ENCODE measurements around the gene ADPGK.

DNA sequence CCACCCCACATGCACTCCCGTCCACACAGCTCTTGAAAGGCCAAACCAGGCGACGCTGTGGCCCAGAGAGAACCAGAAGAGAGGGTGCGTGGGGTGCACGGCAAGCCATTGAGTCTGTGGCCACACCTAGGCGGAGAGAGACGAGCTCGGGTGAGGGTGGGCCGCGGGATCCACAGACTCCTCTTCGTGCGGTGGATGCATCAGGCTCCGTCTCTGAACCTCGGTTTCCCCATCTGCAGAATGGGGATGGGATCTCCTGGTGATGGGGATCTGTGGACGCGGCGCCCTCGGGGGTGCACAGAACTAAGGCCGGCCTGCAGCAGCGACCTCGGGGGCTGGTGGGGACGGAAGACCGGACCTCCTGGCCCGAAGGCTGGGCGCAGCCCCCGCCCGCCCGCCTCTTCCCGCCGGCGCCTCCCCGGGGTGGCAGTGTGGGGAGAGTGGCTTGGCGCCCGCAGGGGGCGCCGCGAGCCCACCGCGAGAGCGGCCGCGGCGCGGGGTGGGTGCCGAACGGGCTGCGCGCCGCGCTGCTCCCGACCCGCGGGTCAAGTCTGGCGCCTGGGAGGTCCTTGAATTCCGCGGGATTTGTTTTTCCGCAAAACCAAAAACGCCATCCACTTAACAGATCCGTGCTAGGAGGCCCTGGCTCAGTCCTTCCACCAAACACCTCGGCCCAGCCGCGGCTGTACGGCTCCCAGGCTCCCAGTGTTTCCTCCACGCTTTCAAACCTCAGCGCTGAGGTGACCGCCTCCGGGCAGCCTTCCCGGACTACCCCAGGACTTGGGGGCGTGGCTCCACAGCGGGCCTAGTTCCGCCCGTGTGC is 13.2 kb upstream of the ADPGK start:
- TF ChIP-seq, protein P1, sequence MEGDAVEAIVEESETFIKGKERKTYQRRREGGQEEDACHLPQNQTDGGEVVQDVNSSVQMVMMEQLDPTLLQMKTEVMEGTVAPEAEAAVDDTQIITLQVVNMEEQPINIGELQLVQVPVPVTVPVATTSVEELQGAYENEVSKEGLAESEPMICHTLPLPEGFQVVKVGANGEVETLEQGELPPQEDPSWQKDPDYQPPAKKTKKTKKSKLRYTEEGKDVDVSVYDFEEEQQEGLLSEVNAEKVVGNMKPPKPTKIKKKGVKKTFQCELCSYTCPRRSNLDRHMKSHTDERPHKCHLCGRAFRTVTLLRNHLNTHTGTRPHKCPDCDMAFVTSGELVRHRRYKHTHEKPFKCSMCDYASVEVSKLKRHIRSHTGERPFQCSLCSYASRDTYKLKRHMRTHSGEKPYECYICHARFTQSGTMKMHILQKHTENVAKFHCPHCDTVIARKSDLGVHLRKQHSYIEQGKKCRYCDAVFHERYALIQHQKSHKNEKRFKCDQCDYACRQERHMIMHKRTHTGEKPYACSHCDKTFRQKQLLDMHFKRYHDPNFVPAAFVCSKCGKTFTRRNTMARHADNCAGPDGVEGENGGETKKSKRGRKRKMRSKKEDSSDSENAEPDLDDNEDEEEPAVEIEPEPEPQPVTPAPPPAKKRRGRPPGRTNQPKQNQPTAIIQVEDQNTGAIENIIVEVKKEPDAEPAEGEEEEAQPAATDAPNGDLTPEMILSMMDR (conservative IDR thresholded peaks at IDR 0.05; ENCODE audit: low read length), result no peak
- no peak for TF ChIP-seq EZH2phosphoT487 (IDR thresholded peaks at IDR 0.05; ENCODE audit: borderline replicate concordance)

Data from Loucy (cell line).